NT2/D1 (cell line): ENCODE results near the gene MAPK11.

Experiments
- YY1 ChIP-seq: IDR thresholded peaks from 2 replicates; pipeline ENCODE4 v1.6.1; 2011; ENCODE audit not compliant: insufficient read length, insufficient read depth
- ZNF274 ChIP-seq: IDR thresholded peaks from 2 replicates; pipeline ENCODE4 v1.6.1; 2011; ENCODE audit warnings: mild to moderate bottlenecking, low read depth, low read length

DNA sequence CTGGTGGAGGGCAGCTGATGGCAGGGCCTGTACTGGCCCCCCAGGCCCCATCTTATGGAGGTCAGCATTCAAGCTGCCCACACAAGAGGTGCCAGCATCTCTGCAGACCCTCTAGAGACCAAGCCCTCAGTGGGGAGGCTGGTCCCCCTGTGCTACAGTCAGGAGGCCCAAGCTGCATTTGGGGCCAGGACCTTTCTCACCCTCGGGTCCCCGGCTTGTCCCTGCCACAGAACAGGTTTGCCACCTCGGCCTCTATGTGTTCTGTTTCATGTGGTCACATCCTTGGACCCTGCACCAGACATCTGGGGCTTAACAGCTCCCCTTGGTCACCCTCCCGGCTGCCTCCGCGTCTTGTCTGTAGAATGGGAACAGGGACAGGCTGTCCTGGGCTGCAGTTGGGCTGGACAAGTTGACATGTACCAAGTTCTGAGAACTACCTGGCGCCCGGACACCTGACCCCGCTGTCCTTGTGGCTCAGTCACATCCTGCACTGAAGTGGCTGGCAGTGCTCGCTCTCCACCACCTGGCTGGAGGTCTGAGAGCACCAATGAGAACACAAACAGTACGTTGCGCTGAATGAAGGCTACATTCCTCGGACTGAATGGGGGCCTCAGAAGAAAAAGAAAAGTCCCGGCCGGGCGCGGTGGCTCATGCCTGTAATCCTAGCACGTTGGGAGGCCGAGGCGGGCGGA, 40.0 kb upstream of the MAPK11 start:
- no peak for TF ChIP-seq YY1
- no peak for TF ChIP-seq ZNF274
